ENCODE results near the gene CFAP210.

Gene CFAP210

DNA sequence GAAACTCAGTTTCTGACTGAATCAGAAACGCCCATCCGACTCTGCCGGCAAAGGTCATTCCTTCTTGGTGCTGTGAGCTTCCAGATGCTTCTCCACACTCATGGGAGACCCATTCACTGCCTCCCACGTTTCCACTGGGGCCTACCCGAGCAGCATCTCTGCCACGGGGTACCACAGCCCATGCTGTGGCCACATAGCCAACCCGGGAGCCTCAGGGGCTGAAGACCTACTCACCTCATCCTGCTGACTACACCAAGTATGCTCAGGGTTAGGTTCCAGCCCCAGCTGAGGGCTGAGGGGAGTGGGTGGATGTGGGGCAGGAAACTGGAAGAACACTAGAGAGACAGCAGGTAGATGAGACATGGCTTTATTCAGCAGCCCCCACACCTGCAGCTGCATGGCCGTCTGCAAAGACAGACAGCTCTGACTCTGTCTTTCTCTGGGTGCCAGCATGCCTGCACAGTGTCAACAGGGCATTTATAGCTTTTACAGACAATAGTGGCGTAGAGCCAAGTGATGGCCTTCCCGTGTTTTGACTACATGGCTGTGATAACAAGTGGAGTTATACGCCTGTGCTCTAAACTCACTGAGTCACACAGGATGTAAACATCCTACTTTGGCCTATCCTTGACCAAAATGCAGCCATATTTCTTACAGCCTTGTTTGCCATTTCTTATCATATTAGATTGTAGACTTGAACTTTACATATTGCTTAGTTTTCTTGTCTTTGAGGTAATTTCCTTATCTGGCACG lies 22.9 kb upstream of the CFAP210 start:
- no peak for TF ChIP-seq SIN3A (IDR thresholded peaks at IDR 0.05; ENCODE audit: borderline replicate concordance, insufficient read depth, low read length)
- no peak for TF ChIP-seq POLR2AphosphoS5 (IDR thresholded peaks at IDR 0.05; ENCODE audit: low read depth, low read length)
- no peak for TF ChIP-seq REST (IDR thresholded peaks at IDR 0.05; ENCODE audit: insufficient read depth in 1 of 2, low read depth in 2 of 2, low read length in 2 of 2)
- no peak for TF ChIP-seq FOXP2 (optimal IDR thresholded peaks at IDR 0.05; ENCODE audit: borderline replicate concordance, extremely low read depth, extremely low read length, insufficient read depth)
- TF ChIP-seq TAF1 (IDR thresholded peaks at IDR 0.05; ENCODE audit: borderline replicate concordance, insufficient read depth, low read length), result no peak

DNA sequence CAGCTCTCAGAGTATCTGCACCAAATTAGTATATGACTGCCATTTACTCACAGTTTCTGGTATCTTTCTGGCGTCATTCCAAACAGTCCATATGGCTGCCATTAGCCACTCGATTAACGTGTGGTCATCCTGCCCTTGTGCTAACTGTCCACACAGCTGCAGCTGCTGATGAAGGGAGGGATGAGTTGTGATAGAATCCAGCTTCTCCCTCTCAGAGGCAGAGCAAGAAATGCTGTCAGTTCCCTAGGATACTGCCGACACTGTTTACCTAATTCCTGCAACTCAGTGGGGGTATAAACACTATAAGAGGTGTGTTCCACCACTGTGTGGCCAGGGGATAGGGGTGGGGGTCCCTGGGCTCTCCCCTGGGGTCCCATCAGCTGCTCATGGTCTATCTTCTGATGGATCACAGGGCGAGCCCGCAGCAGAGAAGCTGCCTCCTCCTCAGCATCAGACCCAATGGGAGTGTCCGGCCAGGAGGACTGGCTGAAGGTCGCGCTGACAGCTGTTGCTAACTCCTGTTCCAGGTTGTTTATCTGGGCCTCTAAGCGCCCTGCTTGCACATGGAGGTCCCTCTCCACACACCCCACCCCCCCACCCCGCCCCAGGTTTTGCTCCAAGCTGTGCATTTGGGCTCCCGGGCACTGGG lies 22.2 kb upstream of the CFAP210 start:
- TF ChIP-seq FOXP2 (optimal IDR thresholded peaks at IDR 0.05; ENCODE audit: borderline replicate concordance, extremely low read depth, extremely low read length, insufficient read depth) (no peak), SIN3A (IDR thresholded peaks at IDR 0.05; ENCODE audit: borderline replicate concordance, insufficient read depth, low read length) (no peak), POLR2AphosphoS5 (IDR thresholded peaks at IDR 0.05; ENCODE audit: low read depth, low read length) (no peak), TAF1 (IDR thresholded peaks at IDR 0.05; ENCODE audit: borderline replicate concordance, insufficient read depth, low read length) (no peak), REST (IDR thresholded peaks at IDR 0.05; ENCODE audit: insufficient read depth in 1 of 2, low read depth in 2 of 2, low read length in 2 of 2) (no peak)

DNA sequence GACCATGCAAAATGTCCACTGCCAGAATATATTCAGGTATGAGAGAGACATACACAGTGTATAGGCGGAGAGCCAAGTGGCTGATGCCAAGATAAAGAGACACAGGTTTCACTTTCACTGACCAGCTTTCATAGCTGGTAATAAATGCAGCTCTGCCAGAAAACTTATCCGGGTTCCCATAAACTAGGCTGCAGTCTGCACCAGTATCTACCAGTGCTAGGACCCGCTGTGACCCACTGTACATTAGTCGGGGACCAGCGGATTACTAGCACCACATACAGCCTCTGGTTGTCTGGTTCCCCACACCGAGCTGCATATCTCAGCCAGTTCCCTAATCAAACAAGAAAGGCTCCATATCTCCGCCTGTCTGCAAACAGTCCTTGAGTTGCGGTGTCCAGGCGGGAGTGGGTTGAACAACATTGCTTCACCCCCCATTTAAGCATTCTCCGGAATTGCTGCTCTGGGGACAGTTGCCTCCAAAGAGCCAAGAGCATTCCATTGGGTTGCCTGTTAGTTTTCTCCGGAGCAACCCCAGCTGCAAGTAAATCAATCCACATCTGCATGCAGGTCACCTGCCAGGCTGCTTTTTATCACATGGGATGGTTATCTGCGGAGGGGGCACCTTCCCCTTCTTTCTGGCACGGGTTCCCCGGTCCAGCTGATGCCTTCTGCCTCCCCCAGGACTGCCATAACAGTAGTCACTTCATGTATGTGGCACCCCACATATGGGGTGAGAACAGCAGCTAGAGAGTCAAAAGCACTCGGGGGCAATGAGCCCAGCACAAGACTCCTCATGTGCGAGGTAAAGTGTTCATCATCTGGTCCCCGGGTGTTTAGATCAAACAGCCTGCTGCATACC lies 21.4 kb upstream of the CFAP210 start:
- TF ChIP-seq SIN3A (IDR thresholded peaks at IDR 0.05; ENCODE audit: borderline replicate concordance, insufficient read depth, low read length) (no peak), POLR2AphosphoS5 (IDR thresholded peaks at IDR 0.05; ENCODE audit: low read depth, low read length) (no peak), REST (IDR thresholded peaks at IDR 0.05; ENCODE audit: insufficient read depth in 1 of 2, low read depth in 2 of 2, low read length in 2 of 2) (no peak), TAF1 (IDR thresholded peaks at IDR 0.05; ENCODE audit: borderline replicate concordance, insufficient read depth, low read length) (no peak)

DNA sequence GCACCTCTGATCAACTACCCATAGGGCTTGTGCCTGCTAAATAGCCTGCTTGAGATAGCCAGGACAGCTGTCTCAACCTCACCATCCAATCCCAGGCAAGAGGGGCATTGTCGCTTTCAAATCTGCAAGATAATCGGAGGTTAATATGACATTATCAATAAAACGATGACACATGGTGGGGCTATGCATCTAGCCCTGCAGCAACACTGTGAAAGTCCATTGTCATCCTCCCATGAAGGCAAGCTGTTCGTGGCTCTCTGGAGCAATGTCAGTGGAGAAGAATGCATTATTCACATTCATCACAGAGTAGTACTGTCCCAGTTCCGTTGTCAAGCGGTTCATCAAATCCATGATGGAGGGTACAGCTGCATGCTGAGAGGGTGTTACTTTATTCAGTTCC lies 20.5 kb upstream of the CFAP210 start:
- TF ChIP-seq TAF1 (IDR thresholded peaks at IDR 0.05; ENCODE audit: borderline replicate concordance, insufficient read depth, low read length), result no peak
- TF ChIP-seq REST (IDR thresholded peaks at IDR 0.05; ENCODE audit: insufficient read depth in 1 of 2, low read depth in 2 of 2, low read length in 2 of 2), result no peak
- no peak for TF ChIP-seq POLR2AphosphoS5 (IDR thresholded peaks at IDR 0.05; ENCODE audit: low read depth, low read length)
- no peak for TF ChIP-seq SIN3A (IDR thresholded peaks at IDR 0.05; ENCODE audit: borderline replicate concordance, insufficient read depth, low read length)
- no peak for TF ChIP-seq FOXP2 (optimal IDR thresholded peaks at IDR 0.05; ENCODE audit: borderline replicate concordance, extremely low read depth, extremely low read length, insufficient read depth)
